ENCODE results near the gene ZDHHC11.
"Not testable (repeated sequence)": the region's sequence is repeated elsewhere in the genome, so short reads cannot be mapped to it uniquely, and the experiment has no call there.

Gene ZDHHC11

GRCh38 chr5:758698-759053 is 92.1 kb downstream of the ZDHHC11 start:
- DNase-seq, result no peak

GRCh38 chr5:757931-758697 is 92.7 kb downstream of the ZDHHC11 start:
- peak; percentile 50 to 57 for DNase-seq

- DNase-seq, result peak in 1 of 2 donors; percentile 32
Observed at GRCh38 chr5:757346-757930, 93.3 kb downstream of the ZDHHC11 start.

- DNase-seq, result peak in 1 of 2 donors; percentile 31
Observed at GRCh38 chr5:756865-757345, 93.9 kb downstream of the ZDHHC11 start.

GRCh38 chr5:756171-756570 is 94.6 kb downstream of the ZDHHC11 start:
- DNase-seq, result peak in 1 of 2 donors; percentile 23

- DNase-seq, result not testable (repeated sequence)
Observed at GRCh38 chr5:754143-754632, 96.6 kb downstream of the ZDHHC11 start.

- not testable (repeated sequence) for DNase-seq
Observed at GRCh38 chr5:753567-754142, 97.1 kb downstream of the ZDHHC11 start.

GRCh38 chr5:752532-753115 is 98.2 kb downstream of the ZDHHC11 start:
- DNase-seq, result not testable (repeated sequence)

GRCh38 chr5:751992-752391 is 98.8 kb downstream of the ZDHHC11 start:
- not testable (repeated sequence) for DNase-seq

- no peak for DNase-seq
Observed at GRCh38 chr5:751496-751895, 99.3 kb downstream of the ZDHHC11 start.

GRCh38 chr5:750226-750625 is 100.6 kb downstream of the ZDHHC11 start:
- not testable (repeated sequence) for DNase-seq

GRCh38 chr5:749101-749670 is 101.6 kb downstream of the ZDHHC11 start:
- DNase-seq, result no peak

GRCh38 chr5:748011-748980 is 102.5 kb downstream of the ZDHHC11 start:
- not testable (repeated sequence) for DNase-seq

GRCh38 chr5:747303-747844 is 103.4 kb downstream of the ZDHHC11 start:
- DNase-seq, result not testable (repeated sequence)

- no peak for DNase-seq
Observed at GRCh38 chr5:746258-746761, 104.5 kb downstream of the ZDHHC11 start.
